Liver (tissue), 9 donors: ENCODE results near the gene SCP2D1. TPM values are rescaled to one million over a fixed set of nuclear protein-coding genes. Genes with fewer than 3 reads are reported as not detected.

Experiments used
- DNase-seq: peaks from one replicate; pipeline ENCODE4 v3.0.0-alpha.2; 2017; ENCODE audit warnings: low spot score
- H3K27ac ChIP-seq, 2 donors: one replicate each; pipeline ENCODE4 v1.7.0; 2013; ENCODE audit warnings: inconsistent platforms in 2 of 2, low read length in 2 of 2, control low read depth in 1 of 2, low read depth in 1 of 2, mild to moderate bottlenecking in 1 of 2
- H3K27me3 ChIP-seq, 4 donors: one replicate each; pipeline versions ENCODE4 v1.6.1 to v1.7.0; 2013; ENCODE audit warnings: low read length in 3 of 4, inconsistent platforms in 1 of 4, mild to moderate bottlenecking in 1 of 4, moderate library complexity in 1 of 4; ENCODE audit not compliant: control insufficient read depth in 4 of 4, insufficient read depth in 4 of 4
- H3K36me3 ChIP-seq, 4 donors: one replicate each; pipeline versions ENCODE4 v1.6.1 to v1.7.0; 2013; ENCODE audit warnings: low read length in 3 of 4, mild to moderate bottlenecking in 3 of 4, low read depth in 1 of 4, moderate library complexity in 1 of 4; ENCODE audit not compliant: control insufficient read depth in 4 of 4, insufficient read depth in 3 of 4
- H3K4me1 ChIP-seq, 4 donors: one replicate each; pipeline versions ENCODE4 v1.6.1 to v1.7.0; 2013; ENCODE audit warnings: low read length in 3 of 4, mild to moderate bottlenecking in 3 of 4, moderate library complexity in 1 of 4; ENCODE audit not compliant: control insufficient read depth in 4 of 4, insufficient read depth in 4 of 4
- H3K4me3 ChIP-seq, 3 donors: one replicate each; pipeline versions ENCODE4 v1.6.1 to v1.7.0; 2013; ENCODE audit warnings: low read length in 3 of 3, control low read depth in 1 of 3, low read depth in 1 of 3, mild to moderate bottlenecking in 1 of 3
- H3K9ac ChIP-seq, 2 donors: one replicate each; pipeline ENCODE4 v1.7.0; 2013; ENCODE audit warnings: low read length in 2 of 2, mild to moderate bottlenecking in 2 of 2, moderate library complexity in 2 of 2, control low read depth in 1 of 2, low read depth in 1 of 2
- H3K9me3 ChIP-seq, 4 donors: one replicate each; pipeline versions ENCODE4 v1.6.1 to v1.7.0; 2013; ENCODE audit warnings: low read length in 3 of 4; ENCODE audit not compliant: control insufficient read depth in 4 of 4
- ATF3 ChIP-seq: IDR thresholded peaks from 2 replicates; pipeline ENCODE4 v1.6.1; 2016; ENCODE audit warnings: antibody characterized with exemption
- CTCF ChIP-seq: fragments of 150-350 bp; IDR thresholded peaks from 2 replicates; pipeline ENCODE4 v1.5.1; 2017; ENCODE audit warnings: improper control_type of control experiment, low read depth, low read length; ENCODE audit not compliant: missing input control
- EGR1 ChIP-seq, 2 donors: IDR thresholded peaks; 2 replicates each; pipeline ENCODE4 v1.6.1; 2016 to 2018; ENCODE audit warnings: antibody characterized with exemption in 2 of 2, low read depth in 2 of 2
- FOXA1 ChIP-seq: IDR thresholded peaks from 2 replicates; pipeline ENCODE4 v1.6.1; 2016; ENCODE audit warnings: antibody characterized with exemption
- FOXA2 ChIP-seq: IDR thresholded peaks from 2 replicates; pipeline ENCODE4 v1.6.1; 2016; ENCODE audit warnings: antibody characterized with exemption
- GABPA ChIP-seq, 2 donors: IDR thresholded peaks in 1 of 2; conservative IDR thresholded peaks in 1 of 2; 2 replicates each; pipeline ENCODE4 v1.6.1; 2016; ENCODE audit warnings: antibody characterized with exemption in 2 of 2, mild to moderate bottlenecking in 1 of 2, moderate library complexity in 1 of 2
- HNF4A ChIP-seq, 2 donors: conservative IDR thresholded peaks; 2 replicates each; pipeline ENCODE4 v1.6.1; 2016; ENCODE audit warnings: antibody characterized with exemption in 2 of 2, mild to moderate bottlenecking in 2 of 2
- HNF4G ChIP-seq: IDR thresholded peaks from 2 replicates; pipeline ENCODE4 v1.6.1; 2016; ENCODE audit warnings: antibody characterized with exemption
- JUND ChIP-seq, 2 donors: IDR thresholded peaks; 2 replicates each; pipeline ENCODE4 v1.6.1; 2016; ENCODE audit warnings: antibody characterized with exemption in 2 of 2
- MAX ChIP-seq: IDR thresholded peaks from 2 replicates; pipeline ENCODE4 v1.6.1; 2016; ENCODE audit warnings: antibody characterized with exemption
- NR2F2 ChIP-seq: IDR thresholded peaks from 2 replicates; pipeline ENCODE4 v1.6.1; 2016; ENCODE audit warnings: antibody characterized with exemption
- RAD21 ChIP-seq, 2 donors: IDR thresholded peaks; 2 replicates each; pipeline ENCODE4 v1.6.1; 2016; ENCODE audit warnings: antibody characterized with exemption in 2 of 2, mild to moderate bottlenecking in 2 of 2
- RXRA ChIP-seq, 2 donors: IDR thresholded peaks; 2 replicates each; pipeline ENCODE4 v1.6.1; 2017 to 2018; ENCODE audit warnings: antibody characterized with exemption in 2 of 2, mild to moderate bottlenecking in 1 of 2
- SP1 ChIP-seq: IDR thresholded peaks from 2 replicates; pipeline ENCODE4 v1.6.1; 2018; ENCODE audit warnings: antibody characterized with exemption, mild to moderate bottlenecking
- TAF1 ChIP-seq: conservative IDR thresholded peaks from 2 replicates; pipeline ENCODE4 v1.6.1; 2016; ENCODE audit warnings: antibody characterized with exemption, mild to moderate bottlenecking
- YY1 ChIP-seq: IDR thresholded peaks from 2 replicates; pipeline ENCODE4 v1.6.1; 2016; ENCODE audit warnings: antibody characterized with exemption, mild to moderate bottlenecking
- ZBTB33 ChIP-seq: IDR thresholded peaks from 2 replicates; pipeline ENCODE4 v1.6.1; 2016; ENCODE audit warnings: antibody characterized with exemption
- WGBS: extraction: QIAGEN DNeasy Blood & Tissue Kit; methylation state at CpG from one replicate; pipeline ENCODE4 v1.1.7; 2013; 5-methylcytosine and 5-hydroxymethylcytosine counted together
- polyA plus RNA-seq, 2 donors: library from polyadenylated mRNA; stranded (reverse) in 1 of 2; unstranded in 1 of 2; fragments of 200-250 nt in 1 of 2; fragments of >200 nt in 1 of 2; fragmentation: Nextera tagmentation in 1 of 2; extraction: Ambion mirVana in 1 of 2; gene quantifications; one replicate each; pipeline versions ENCODE4 v1.2.1 to v1.2.3, GENCODE V29; 2013 to 2015
- total RNA-seq, 2 donors: library from RNA; depleted of rRNA; stranded (reverse); fragments of >200 nt; gene quantifications; one replicate each; pipeline ENCODE4 v1.2.3, GENCODE V29; 2014
- TF ChIP-seq, protein P1 (sequence below): IDR thresholded peaks from 2 replicates; pipeline ENCODE4 v1.6.1; 2016; ENCODE audit warnings: antibody characterized with exemption, mild to moderate bottlenecking
- donor health status: healthy.
- donor health status: healthy.
- donor health status: healthy.
- donor health status: healthy.
- donor health status: healthy.

The SCP2D1 gene
- total and polyA plus RNA-seq, 4 donors = not detected

DNA sequence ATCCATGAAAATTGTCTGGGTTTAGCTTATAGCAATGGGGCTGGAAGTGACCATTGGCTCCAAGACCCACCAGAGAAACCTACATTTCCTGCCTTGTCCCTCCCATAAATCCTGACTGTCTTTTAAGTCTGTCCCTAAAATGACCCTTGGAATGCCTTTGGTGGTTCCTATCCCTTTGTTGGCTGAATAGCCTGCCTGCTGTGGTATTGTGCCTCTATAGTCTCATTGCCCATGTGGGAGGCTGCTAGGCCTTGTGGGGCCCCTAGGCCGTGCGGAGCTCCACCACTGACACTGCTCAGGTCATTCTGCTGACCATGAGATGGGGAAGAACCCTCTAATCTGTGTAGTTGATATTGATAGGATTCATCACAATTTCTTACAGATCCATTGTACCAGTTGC is 43.3 kb downstream of the SCP2D1 start:
- Histone ChIP-seq H3K27me3 (no peaks in the 10 kb centered on the region), H3K4me1 (no peaks in the 10 kb centered on the region), H3K36me3 (no peaks in the 10 kb centered on the region), H3K4me3 (no peak overlapping the region), H3K9ac (no peak overlapping the region), H3K9me3 (peaks cover 0 to 2% (median 2%) of the 10 kb centered on the region in 4 donors), H3K27ac (no peak overlapping the region)
- TF ChIP-seq GABPA (IDR thresholded peaks at IDR 0.05 in 1 of 2, conservative IDR thresholded peaks at IDR 0.05 in 1 of 2) (no peak), MAX (no peak), EGR1 (IDR thresholded peaks at IDR 0.05; ENCODE audit: low read depth in 2 of 2) (no peak), SP1 (no peak), FOXA2 (no peak), JUND (IDR thresholded peaks at IDR 0.05) (no peak), FOXA1 (no peak), RAD21 (IDR thresholded peaks at IDR 0.05) (no peak), YY1 (no peak), NR2F2 (no peak), ZBTB33 (no peak), HNF4G (no peak)
- WGBS = 54% methylated on average over 2 of the region's 2 CpGs
- DNase-seq = no peak

DNA sequence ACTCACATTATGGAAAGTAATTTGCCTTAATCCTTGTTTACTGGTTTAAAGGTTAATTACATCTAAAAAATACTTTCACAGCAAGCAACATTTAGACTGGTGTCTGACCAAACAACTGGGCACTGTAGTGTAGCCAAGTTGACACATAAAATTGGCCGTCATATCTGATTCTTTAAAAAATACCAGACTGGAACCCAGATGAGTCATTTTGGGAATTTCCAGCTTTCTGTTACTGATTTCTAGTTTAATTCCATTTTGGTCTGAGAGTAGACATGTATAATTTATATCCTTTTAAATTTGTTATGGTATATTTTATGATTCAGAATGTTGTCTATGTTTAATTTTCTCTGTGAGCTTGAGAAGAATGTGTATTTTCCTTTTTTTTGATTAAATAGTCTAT is 44.1 kb downstream of the SCP2D1 start:
- TF ChIP-seq, protein P1, sequence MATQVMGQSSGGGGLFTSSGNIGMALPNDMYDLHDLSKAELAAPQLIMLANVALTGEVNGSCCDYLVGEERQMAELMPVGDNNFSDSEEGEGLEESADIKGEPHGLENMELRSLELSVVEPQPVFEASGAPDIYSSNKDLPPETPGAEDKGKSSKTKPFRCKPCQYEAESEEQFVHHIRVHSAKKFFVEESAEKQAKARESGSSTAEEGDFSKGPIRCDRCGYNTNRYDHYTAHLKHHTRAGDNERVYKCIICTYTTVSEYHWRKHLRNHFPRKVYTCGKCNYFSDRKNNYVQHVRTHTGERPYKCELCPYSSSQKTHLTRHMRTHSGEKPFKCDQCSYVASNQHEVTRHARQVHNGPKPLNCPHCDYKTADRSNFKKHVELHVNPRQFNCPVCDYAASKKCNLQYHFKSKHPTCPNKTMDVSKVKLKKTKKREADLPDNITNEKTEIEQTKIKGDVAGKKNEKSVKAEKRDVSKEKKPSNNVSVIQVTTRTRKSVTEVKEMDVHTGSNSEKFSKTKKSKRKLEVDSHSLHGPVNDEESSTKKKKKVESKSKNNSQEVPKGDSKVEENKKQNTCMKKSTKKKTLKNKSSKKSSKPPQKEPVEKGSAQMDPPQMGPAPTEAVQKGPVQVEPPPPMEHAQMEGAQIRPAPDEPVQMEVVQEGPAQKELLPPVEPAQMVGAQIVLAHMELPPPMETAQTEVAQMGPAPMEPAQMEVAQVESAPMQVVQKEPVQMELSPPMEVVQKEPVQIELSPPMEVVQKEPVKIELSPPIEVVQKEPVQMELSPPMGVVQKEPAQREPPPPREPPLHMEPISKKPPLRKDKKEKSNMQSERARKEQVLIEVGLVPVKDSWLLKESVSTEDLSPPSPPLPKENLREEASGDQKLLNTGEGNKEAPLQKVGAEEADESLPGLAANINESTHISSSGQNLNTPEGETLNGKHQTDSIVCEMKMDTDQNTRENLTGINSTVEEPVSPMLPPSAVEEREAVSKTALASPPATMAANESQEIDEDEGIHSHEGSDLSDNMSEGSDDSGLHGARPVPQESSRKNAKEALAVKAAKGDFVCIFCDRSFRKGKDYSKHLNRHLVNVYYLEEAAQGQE = no peak
- TF ChIP-seq ZBTB33 = no peak
- TF ChIP-seq HNF4G = no peak
- TF ChIP-seq JUND (IDR thresholded peaks at IDR 0.05) = no peak
- no peak for TF ChIP-seq HNF4A (conservative IDR thresholded peaks at IDR 0.05)
- no peak for TF ChIP-seq NR2F2
- no peak for TF ChIP-seq FOXA1
- TF ChIP-seq GABPA (IDR thresholded peaks at IDR 0.05 in 1 of 2, conservative IDR thresholded peaks at IDR 0.05 in 1 of 2) = no peak
- TF ChIP-seq SP1 = no peak
- TF ChIP-seq EGR1 (IDR thresholded peaks at IDR 0.05; ENCODE audit: low read depth in 2 of 2) = no peak
- no peak for TF ChIP-seq TAF1
- TF ChIP-seq CTCF = no peak
- TF ChIP-seq ATF3 = no peak
- no peak for TF ChIP-seq FOXA2
- TF ChIP-seq RXRA (IDR thresholded peaks at IDR 0.05) = no peak
- TF ChIP-seq YY1 = no peak
- TF ChIP-seq MAX = no peak
- TF ChIP-seq RAD21 (IDR thresholded peaks at IDR 0.05) = no peak
- Histone ChIP-seq H3K4me1 (no peaks in the 10 kb centered on the region), H3K27ac (no peak overlapping the region), H3K9me3 (peaks cover 0 to 2% (median 2%) of the 10 kb centered on the region in 4 donors), H3K9ac (no peak overlapping the region), H3K27me3 (no peaks in the 10 kb centered on the region), H3K4me3 (no peak overlapping the region), H3K36me3 (no peaks in the 10 kb centered on the region)
- DNase-seq = no peak
- WGBS = 39% methylated on average over 1 of the region's 1 CpG
